PC-9 (cell line): Measurements from ENCODE around the gene PLCD3. TPM values are rescaled to one million over a fixed set of nuclear protein-coding genes. Genes with fewer than 3 reads are reported as not detected.

Experiments
- Bru-seq: library from RNA; stranded (reverse); fragments of 400-500 nt; gene quantifications from one replicate; lab custom pipeline; 2021; lab: Mats Ljungman, UMichigan
- BruChase-seq, 2 experiments: library from RNA; stranded (reverse); fragments of 400-500 nt; gene quantifications; one replicate each; lab custom pipeline; 2021; lab: Mats Ljungman, UMichigan
- BruUV-seq: library from RNA; stranded (reverse); fragments of 400-500 nt; replicated peaks from 2 replicates; lab custom pipeline; 2021; lab: Mats Ljungman, UMichigan
- CTCF ChIA-PET: fragments of 300-600 bp; sonication (Branson Sonifier 250); formaldehyde crosslinking; loops from one replicate; lab custom pipeline; 2022; ENCODE audit warnings: antibody characterized with exemption; lab: Charles Lee
- POLR2A ChIA-PET: fragments of 300-600 bp; sonication (Branson Sonifier 250); formaldehyde crosslinking; loops from one replicate; lab custom pipeline; 2022; ENCODE audit warnings: antibody characterized with exemption; ENCODE audit not compliant: unreplicated experiment; lab: Charles Lee
- DNase-seq, 2 experiments: peaks; one replicate each; pipeline versions ENCODE4 v3.0.0 to v3.0.0-alpha.2; 2015 to 2022; ENCODE audit warnings: mixed read lengths in 1 of 2
- H2AFZ ChIP-seq: fragments of 200-600 bp; sonication (generic); 2 replicates; pipeline ENCODE4 v1.8.1; 2017; ENCODE audit warnings: antibody characterized with exemption
- H3F3A ChIP-seq: fragments of 200-600 bp; sonication (generic); 2 replicates; pipeline ENCODE4 v1.8.1; 2017; ENCODE audit warnings: antibody characterized with exemption, mild to moderate bottlenecking, low read depth; ENCODE audit not compliant: insufficient read depth
- H3K27ac ChIP-seq: fragments of 200-600 bp; sonication (generic); 2 replicates; pipeline ENCODE4 v1.6.1; 2016; ENCODE audit warnings: mixed run types
- H3K27me3 ChIP-seq: fragments of 200-600 bp; sonication (generic); 2 replicates; pipeline ENCODE4 v1.6.1; 2016; ENCODE audit warnings: low read depth, mixed run types; ENCODE audit not compliant: insufficient read depth
- H3K36me3 ChIP-seq: fragments of 200-600 bp; sonication (generic); 2 replicates; pipeline ENCODE4 v1.6.1; 2016; ENCODE audit warnings: low read depth, mixed run types
- H3K4me1 ChIP-seq: fragments of 200-600 bp; sonication (generic); replicated peaks from 2 replicates; pipeline ENCODE4 v1.6.1; 2016; ENCODE audit warnings: mixed run types; ENCODE audit not compliant: insufficient read depth
- H3K4me2 ChIP-seq: fragments of 200-600 bp; sonication (generic); 2 replicates; pipeline ENCODE4 v1.6.1; 2017; ENCODE audit warnings: mixed run types
- H3K4me3 ChIP-seq: fragments of 200-600 bp; sonication (generic); 2 replicates; pipeline ENCODE4 v1.6.1; 2016; ENCODE audit warnings: mixed run types
- H3K79me2 ChIP-seq: fragments of 200-600 bp; sonication (generic); 2 replicates; pipeline ENCODE4 v1.6.1; 2017; ENCODE audit warnings: low read depth, mixed run types
- H3K9me2 ChIP-seq: fragments of 200-600 bp; sonication (generic); 2 replicates; pipeline ENCODE4 v1.8.1; 2017; ENCODE audit warnings: mild to moderate bottlenecking; ENCODE audit not compliant: insufficient read depth
- H3K9me3 ChIP-seq: fragments of 200-600 bp; sonication (generic); 2 replicates; pipeline ENCODE4 v1.8.1; 2016; ENCODE audit warnings: low read depth; ENCODE audit not compliant: insufficient read depth
- H4K20me1 ChIP-seq: fragments of 200-600 bp; sonication (generic); 2 replicates; pipeline ENCODE4 v1.8.1; 2017; ENCODE audit not compliant: insufficient read depth
- EZH2 ChIP-seq: fragments of 200-600 bp; sonication (generic); IDR thresholded peaks from 2 replicates; pipeline ENCODE4 v1.8.0; 2017; ENCODE audit warnings: antibody characterized with exemption, low read depth
- intact Hi-C: fragments of 100-400 bp; cut with micrococcal nuclease; formaldehyde crosslinking; loops from one replicate; pipeline ENCODE4 v1.10.0; 2022; ENCODE audit not compliant: unreplicated experiment
- long read RNA-seq: library from polyadenylated mRNA; stranded (forward); transcript quantifications from one replicate; pipeline ENCODE4 v2.0.0, GENCODE V29; 2022
- total RNA-seq: library from RNA; stranded (reverse); gene quantifications from 2 replicates; pipeline ENCODE4 v1.2.3, GENCODE V29; 2021
- TF ChIP-seq, protein P1 (sequence below): fragments of 200-600 bp; sonication (generic); conservative IDR thresholded peaks from 2 replicates; pipeline ENCODE4 v1.6.1; 2017; ENCODE audit warnings: mixed run types, antibody characterized with exemption, mild to moderate bottlenecking, moderate library complexity

PLCD3 gene, protein sequence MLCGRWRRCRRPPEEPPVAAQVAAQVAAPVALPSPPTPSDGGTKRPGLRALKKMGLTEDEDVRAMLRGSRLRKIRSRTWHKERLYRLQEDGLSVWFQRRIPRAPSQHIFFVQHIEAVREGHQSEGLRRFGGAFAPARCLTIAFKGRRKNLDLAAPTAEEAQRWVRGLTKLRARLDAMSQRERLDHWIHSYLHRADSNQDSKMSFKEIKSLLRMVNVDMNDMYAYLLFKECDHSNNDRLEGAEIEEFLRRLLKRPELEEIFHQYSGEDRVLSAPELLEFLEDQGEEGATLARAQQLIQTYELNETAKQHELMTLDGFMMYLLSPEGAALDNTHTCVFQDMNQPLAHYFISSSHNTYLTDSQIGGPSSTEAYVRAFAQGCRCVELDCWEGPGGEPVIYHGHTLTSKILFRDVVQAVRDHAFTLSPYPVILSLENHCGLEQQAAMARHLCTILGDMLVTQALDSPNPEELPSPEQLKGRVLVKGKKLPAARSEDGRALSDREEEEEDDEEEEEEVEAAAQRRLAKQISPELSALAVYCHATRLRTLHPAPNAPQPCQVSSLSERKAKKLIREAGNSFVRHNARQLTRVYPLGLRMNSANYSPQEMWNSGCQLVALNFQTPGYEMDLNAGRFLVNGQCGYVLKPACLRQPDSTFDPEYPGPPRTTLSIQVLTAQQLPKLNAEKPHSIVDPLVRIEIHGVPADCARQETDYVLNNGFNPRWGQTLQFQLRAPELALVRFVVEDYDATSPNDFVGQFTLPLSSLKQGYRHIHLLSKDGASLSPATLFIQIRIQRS
- total RNA-seq (92.4 and 138 TPM in 2 replicates), Bru-seq, nascent RNA (percentile 49 among the genes with signal in this experiment), BruChase-seq, experiment 1, labeled RNA remaining after a 2-hour chase (percentile 58 among the genes with signal in this experiment), BruChase-seq, experiment 2, labeled RNA remaining after a 6-hour chase (percentile 70 among the genes with signal in this experiment)
- long read RNA-seq, full-length matches to known transcripts, result 8 of 21 reads
- long read RNA-seq, partial matches to known transcripts, result 11 of 21 reads
- long read RNA-seq, other reads (novel, unspliced or antisense), result 2 of 21 reads

GRCh38 chr17:45132320-45132571 is at the start of gene PLCD3:
TSS of gene PLCD3 (minus strand) at chr17:45132515. CDS start at chr17:45132410, 105 bp downstream.
- Histone ChIP-seq H2AFZ (peak within 1 kb of the TSS; percentile 96), H3K27ac (peak within 1 kb of the TSS; percentile 55), H3K9me3 (no peaks in the 10 kb centered on the region), H3K4me3 (peak within 1 kb of the TSS; percentile 96), H3K4me1 (peaks cover 51% of the 10 kb centered on the region), H3K79me2 (peaks cover 33% of the 10 kb centered on the region), H3K36me3 (no peaks in the 10 kb centered on the region), H3K4me2 (peak within 1 kb of the TSS; percentile 100), H3K27me3 (no peaks in the 10 kb centered on the region), H3F3A (peaks cover 46% of the 10 kb centered on the region), H4K20me1 (no peaks in the 10 kb centered on the region), H3K9me2 (no peaks in the 10 kb centered on the region)
- no peak for DNase-seq
- no peak for TF ChIP-seq EZH2
- TF ChIP-seq, protein P1, sequence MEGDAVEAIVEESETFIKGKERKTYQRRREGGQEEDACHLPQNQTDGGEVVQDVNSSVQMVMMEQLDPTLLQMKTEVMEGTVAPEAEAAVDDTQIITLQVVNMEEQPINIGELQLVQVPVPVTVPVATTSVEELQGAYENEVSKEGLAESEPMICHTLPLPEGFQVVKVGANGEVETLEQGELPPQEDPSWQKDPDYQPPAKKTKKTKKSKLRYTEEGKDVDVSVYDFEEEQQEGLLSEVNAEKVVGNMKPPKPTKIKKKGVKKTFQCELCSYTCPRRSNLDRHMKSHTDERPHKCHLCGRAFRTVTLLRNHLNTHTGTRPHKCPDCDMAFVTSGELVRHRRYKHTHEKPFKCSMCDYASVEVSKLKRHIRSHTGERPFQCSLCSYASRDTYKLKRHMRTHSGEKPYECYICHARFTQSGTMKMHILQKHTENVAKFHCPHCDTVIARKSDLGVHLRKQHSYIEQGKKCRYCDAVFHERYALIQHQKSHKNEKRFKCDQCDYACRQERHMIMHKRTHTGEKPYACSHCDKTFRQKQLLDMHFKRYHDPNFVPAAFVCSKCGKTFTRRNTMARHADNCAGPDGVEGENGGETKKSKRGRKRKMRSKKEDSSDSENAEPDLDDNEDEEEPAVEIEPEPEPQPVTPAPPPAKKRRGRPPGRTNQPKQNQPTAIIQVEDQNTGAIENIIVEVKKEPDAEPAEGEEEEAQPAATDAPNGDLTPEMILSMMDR, result no peak
- no TSS peak for BruUV-seq
- ChIA-PET CTCF (no interaction called here), POLR2A (no interaction called here)
- intact Hi-C loops, result loop anchor here (5.0 to 10.0 kb wide), 4 partner anchors 85 to 235 kb away; partner anchors contain the start of genes EFTUD2 and MAP3K14

DNA sequence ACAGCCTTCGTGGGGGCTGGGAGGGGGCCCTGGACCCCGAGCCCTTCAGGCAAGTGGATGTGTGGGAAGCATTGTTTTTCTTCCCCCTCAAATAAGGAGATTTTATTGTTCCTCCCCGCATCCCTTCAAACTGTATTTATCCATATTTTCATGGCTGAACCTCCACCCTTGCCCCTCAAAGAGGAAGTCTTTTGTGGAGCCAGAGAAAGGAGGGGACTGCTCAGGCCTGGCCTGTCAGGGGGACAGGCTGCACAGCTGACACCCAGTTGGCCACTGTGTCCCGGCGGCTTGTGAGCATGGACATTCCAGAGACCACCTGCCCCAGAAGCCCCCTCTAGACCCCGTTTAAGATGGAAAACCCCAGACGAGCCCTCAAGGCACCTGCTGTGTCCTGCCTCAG is 45.2 kb upstream of the PLCD3 start:
- H2AFZ ChIP-seq, result no peak overlapping the region
- no peaks in the 10 kb centered on the region for H3K9me3 ChIP-seq
- ChIA-PET CTCF (interaction anchor here (0.6 kb wide), 1 partner anchor 354 kb away, joined by 3 read pairs; no protein-coding TSS in a partner anchor), POLR2A (no interaction called here)
- BruUV-seq, result no TSS peak
- H3K36me3 ChIP-seq, result no peaks in the 10 kb centered on the region
- peaks cover 57% of the 10 kb centered on the region for H3F3A ChIP-seq
- DNase-seq, result no peak
- H3K4me2 ChIP-seq, result peak overlapping the region; percentile 67
- no peaks in the 10 kb centered on the region for H3K27me3 ChIP-seq
- no peaks in the 10 kb centered on the region for H3K79me2 ChIP-seq
- no peak overlapping the region for H3K4me3 ChIP-seq
- peak overlapping the region; percentile 82 for H3K27ac ChIP-seq
- peaks cover 57% of the 10 kb centered on the region for H3K4me1 ChIP-seq
- H3K9me2 ChIP-seq, result no peaks in the 10 kb centered on the region
- H4K20me1 ChIP-seq, result no peaks in the 10 kb centered on the region
- TF ChIP-seq, protein P1, result no peak
- no peak for TF ChIP-seq EZH2
- intact Hi-C loops, result no loop called here

GRCh38 chr17:45175759-45176115 is 43.4 kb upstream of the PLCD3 start:
- Histone ChIP-seq H3K4me3 (peak overlapping the region; percentile 33; the same call in 1 of the 2 replicates), H3K36me3 (no peaks in the 10 kb centered on the region), H2AFZ (peak overlapping the region; percentile 65; the same call in 1 of the 2 replicates), H3K27me3 (no peaks in the 10 kb centered on the region), H3K9me3 (no peaks in the 10 kb centered on the region), H4K20me1 (no peaks in the 10 kb centered on the region), H3K9me2 (no peaks in the 10 kb centered on the region), H3K27ac (peak overlapping the region; percentile 82), H3K4me2 (peak overlapping the region; percentile 67), H3K4me1 (peaks cover 72% of the 10 kb centered on the region), H3F3A (peaks cover 74% of the 10 kb centered on the region), H3K79me2 (no peaks in the 10 kb centered on the region)
- BruUV-seq, result no TSS peak
- no peak for DNase-seq
- TF ChIP-seq, protein P1, result no peak
- no peak for TF ChIP-seq EZH2
- intact Hi-C loops, result no loop called here
- ChIA-PET POLR2A (interaction anchor here (1.0 kb wide), 1 partner anchor 18 kb away, joined by 12 read pairs; no protein-coding TSS in a partner anchor), CTCF (interaction anchor here (0.6 to 1.3 kb wide), 4 partner anchors 21 to 52 kb away, joined by 3 to 18 read pairs (median 8); no protein-coding TSS in a partner anchor)
